Panc1 (cell line): ENCODE measurements around the gene KIF21A.

Experiments
- POLR2AphosphoS5 ChIP-seq: IDR thresholded peaks from 2 replicates; pipeline ENCODE4 v1.6.1; 2012; ENCODE audit warnings: mild to moderate bottlenecking, low read depth, low read length, moderate library complexity
- TF ChIP-seq, protein P1 (sequence below): fragments of 450-650 bp; IDR thresholded peaks from 2 replicates; pipeline ENCODE4 v1.5.1; 2017; ENCODE audit warnings: mild to moderate bottlenecking
- TF ChIP-seq, protein P2 (sequence below), 2 experiments: IDR thresholded peaks; 2 replicates each; pipeline ENCODE4 v1.6.1; 2011 to 2012; ENCODE audit warnings: low read depth in 2 of 2, control low read depth in 1 of 2, low read length in 1 of 2, mild to moderate bottlenecking in 1 of 2, moderate library complexity in 1 of 2; ENCODE audit not compliant: insufficient read depth in 1 of 2

DNA sequence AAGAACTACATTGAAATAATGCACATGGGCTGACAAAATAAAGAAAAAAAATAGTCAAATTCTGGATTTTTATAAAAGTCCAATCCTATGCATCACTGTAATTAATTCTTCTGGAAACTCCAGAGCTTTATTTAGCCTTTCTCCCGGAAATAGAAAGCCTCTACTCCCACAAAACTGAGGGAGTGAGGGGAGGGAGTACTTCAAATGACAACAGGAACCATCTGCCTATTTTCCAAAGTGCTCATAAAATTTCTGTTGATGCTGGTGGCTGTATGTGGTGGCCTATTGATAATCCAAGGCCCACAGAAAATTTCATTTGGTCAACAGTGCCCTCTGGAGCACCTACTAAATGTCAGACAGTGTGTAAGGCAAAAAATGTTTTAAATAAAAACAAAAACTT, 64.6 kb downstream of the KIF21A start:
- TF ChIP-seq, protein P1, sequence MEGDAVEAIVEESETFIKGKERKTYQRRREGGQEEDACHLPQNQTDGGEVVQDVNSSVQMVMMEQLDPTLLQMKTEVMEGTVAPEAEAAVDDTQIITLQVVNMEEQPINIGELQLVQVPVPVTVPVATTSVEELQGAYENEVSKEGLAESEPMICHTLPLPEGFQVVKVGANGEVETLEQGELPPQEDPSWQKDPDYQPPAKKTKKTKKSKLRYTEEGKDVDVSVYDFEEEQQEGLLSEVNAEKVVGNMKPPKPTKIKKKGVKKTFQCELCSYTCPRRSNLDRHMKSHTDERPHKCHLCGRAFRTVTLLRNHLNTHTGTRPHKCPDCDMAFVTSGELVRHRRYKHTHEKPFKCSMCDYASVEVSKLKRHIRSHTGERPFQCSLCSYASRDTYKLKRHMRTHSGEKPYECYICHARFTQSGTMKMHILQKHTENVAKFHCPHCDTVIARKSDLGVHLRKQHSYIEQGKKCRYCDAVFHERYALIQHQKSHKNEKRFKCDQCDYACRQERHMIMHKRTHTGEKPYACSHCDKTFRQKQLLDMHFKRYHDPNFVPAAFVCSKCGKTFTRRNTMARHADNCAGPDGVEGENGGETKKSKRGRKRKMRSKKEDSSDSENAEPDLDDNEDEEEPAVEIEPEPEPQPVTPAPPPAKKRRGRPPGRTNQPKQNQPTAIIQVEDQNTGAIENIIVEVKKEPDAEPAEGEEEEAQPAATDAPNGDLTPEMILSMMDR: no peak; the same call in 1 of the 2 replicates
- TF ChIP-seq, protein P2, sequence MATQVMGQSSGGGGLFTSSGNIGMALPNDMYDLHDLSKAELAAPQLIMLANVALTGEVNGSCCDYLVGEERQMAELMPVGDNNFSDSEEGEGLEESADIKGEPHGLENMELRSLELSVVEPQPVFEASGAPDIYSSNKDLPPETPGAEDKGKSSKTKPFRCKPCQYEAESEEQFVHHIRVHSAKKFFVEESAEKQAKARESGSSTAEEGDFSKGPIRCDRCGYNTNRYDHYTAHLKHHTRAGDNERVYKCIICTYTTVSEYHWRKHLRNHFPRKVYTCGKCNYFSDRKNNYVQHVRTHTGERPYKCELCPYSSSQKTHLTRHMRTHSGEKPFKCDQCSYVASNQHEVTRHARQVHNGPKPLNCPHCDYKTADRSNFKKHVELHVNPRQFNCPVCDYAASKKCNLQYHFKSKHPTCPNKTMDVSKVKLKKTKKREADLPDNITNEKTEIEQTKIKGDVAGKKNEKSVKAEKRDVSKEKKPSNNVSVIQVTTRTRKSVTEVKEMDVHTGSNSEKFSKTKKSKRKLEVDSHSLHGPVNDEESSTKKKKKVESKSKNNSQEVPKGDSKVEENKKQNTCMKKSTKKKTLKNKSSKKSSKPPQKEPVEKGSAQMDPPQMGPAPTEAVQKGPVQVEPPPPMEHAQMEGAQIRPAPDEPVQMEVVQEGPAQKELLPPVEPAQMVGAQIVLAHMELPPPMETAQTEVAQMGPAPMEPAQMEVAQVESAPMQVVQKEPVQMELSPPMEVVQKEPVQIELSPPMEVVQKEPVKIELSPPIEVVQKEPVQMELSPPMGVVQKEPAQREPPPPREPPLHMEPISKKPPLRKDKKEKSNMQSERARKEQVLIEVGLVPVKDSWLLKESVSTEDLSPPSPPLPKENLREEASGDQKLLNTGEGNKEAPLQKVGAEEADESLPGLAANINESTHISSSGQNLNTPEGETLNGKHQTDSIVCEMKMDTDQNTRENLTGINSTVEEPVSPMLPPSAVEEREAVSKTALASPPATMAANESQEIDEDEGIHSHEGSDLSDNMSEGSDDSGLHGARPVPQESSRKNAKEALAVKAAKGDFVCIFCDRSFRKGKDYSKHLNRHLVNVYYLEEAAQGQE (IDR thresholded peaks at IDR 0.05; ENCODE audit: insufficient read depth in 1 of 2, low read depth in 2 of 2, low read length in 1 of 2): no peak
- TF ChIP-seq POLR2AphosphoS5: no peak
